ENCODE measurements around the gene PIGM. TPM values are rescaled to one million over a fixed set of nuclear protein-coding genes. Genes with fewer than 3 reads are reported as not detected.
A peak's percentile ranks its signal among the peaks of the same experiment; 100 is the strongest.

Gene PIGM
- total RNA-seq, 1 donor from 2014 or later = 6.5 TPM

- Mint-ChIP-seq H3K9me3 (ENCODE audit: low read depth) (no peaks in the 10 kb centered on the region), H3K27me3 (ENCODE audit: low read depth) (peaks cover 56% of the 10 kb centered on the region), H3K4me3 (ENCODE audit: unreplicated experiment) (no peak overlapping the region), H3K36me3 (ENCODE audit: low read depth) (no peaks in the 10 kb centered on the region), H3K27ac (ENCODE audit: unreplicated experiment) (no peak overlapping the region), H3K4me1 (ENCODE audit: low read depth) (no peaks in the 10 kb centered on the region)
- TF ChIP-seq, protein P1, sequence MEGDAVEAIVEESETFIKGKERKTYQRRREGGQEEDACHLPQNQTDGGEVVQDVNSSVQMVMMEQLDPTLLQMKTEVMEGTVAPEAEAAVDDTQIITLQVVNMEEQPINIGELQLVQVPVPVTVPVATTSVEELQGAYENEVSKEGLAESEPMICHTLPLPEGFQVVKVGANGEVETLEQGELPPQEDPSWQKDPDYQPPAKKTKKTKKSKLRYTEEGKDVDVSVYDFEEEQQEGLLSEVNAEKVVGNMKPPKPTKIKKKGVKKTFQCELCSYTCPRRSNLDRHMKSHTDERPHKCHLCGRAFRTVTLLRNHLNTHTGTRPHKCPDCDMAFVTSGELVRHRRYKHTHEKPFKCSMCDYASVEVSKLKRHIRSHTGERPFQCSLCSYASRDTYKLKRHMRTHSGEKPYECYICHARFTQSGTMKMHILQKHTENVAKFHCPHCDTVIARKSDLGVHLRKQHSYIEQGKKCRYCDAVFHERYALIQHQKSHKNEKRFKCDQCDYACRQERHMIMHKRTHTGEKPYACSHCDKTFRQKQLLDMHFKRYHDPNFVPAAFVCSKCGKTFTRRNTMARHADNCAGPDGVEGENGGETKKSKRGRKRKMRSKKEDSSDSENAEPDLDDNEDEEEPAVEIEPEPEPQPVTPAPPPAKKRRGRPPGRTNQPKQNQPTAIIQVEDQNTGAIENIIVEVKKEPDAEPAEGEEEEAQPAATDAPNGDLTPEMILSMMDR (IDR thresholded peaks at IDR 0.05) = no peak
- DNase-seq (ENCODE audit: low spot score) = no peak
Observed at GRCh38 chr1:160011781-160012180, 20.0 kb downstream of the PIGM start.

DNA sequence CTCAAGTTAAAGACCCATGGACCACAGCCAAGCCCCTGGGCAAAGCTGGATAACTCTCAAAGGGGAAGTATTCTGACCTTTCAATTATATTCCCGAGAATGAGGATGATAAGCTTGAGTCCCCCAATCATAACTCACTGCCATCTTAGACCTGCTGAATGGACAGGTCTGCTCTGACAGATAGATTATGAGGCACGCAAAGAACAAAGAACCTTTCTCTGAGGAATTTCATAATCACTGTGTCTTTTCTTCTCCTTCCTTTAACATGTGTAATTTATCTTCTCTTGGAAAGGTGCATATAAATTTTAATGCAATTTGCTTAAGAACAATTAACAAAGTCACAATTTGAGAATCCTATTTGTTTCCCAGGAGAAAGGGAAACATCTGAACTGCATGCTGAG, 22.0 kb downstream of the PIGM start:
- TF ChIP-seq, protein P1 (IDR thresholded peaks at IDR 0.05) = no peak
- no peak for DNase-seq (ENCODE audit: low spot score)
- Mint-ChIP-seq H3K36me3 (ENCODE audit: low read depth) (no peaks in the 10 kb centered on the region), H3K9me3 (ENCODE audit: low read depth) (no peaks in the 10 kb centered on the region), H3K27ac (ENCODE audit: unreplicated experiment) (no peak overlapping the region), H3K4me3 (ENCODE audit: unreplicated experiment) (no peak overlapping the region), H3K27me3 (ENCODE audit: low read depth) (peaks cover 52% of the 10 kb centered on the region), H3K4me1 (ENCODE audit: low read depth) (no peaks in the 10 kb centered on the region)

DNA sequence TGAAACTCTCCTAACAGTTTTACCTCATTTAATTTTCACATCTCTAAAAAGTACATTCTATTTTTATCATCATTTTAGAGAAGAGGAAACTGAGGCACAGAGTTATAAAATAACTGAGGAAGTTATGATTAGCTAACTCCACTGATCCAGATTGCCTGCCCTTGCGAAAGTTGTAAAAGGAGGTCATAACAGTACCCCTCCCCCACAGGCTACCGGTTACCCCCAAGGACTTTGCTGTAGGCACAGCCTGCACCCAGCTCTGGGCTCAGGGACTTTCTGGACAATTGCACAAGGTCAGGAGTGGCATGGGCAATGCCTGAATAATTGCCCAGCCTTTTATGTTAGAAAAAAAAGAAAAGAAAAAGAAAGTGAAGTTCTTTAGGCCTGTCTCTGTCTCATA, 22.7 kb downstream of the PIGM start:
- Mint-ChIP-seq H3K4me3 (ENCODE audit: unreplicated experiment) (no peak overlapping the region), H3K4me1 (ENCODE audit: low read depth) (no peaks in the 10 kb centered on the region), H3K27me3 (ENCODE audit: low read depth) (peaks cover 51% of the 10 kb centered on the region), H3K9me3 (ENCODE audit: low read depth) (no peaks in the 10 kb centered on the region), H3K36me3 (ENCODE audit: low read depth) (no peaks in the 10 kb centered on the region), H3K27ac (ENCODE audit: unreplicated experiment) (no peak overlapping the region)
- DNase-seq (ENCODE audit: low spot score) = no peak
- TF ChIP-seq, protein P1 (IDR thresholded peaks at IDR 0.05) = no peak

- H3K4me3 Mint-ChIP-seq (ENCODE audit: unreplicated experiment) = no peak overlapping the region
- no peak overlapping the region for H3K27ac Mint-ChIP-seq (ENCODE audit: unreplicated experiment)
- peaks cover 42% of the 10 kb centered on the region for H3K27me3 Mint-ChIP-seq (ENCODE audit: low read depth)
- no peaks in the 10 kb centered on the region for H3K4me1 Mint-ChIP-seq (ENCODE audit: low read depth)
- TF ChIP-seq, protein P1 (IDR thresholded peaks at IDR 0.05) = peak; percentile 91
- DNase-seq (ENCODE audit: low spot score) = no peak
- H3K9me3 Mint-ChIP-seq (ENCODE audit: low read depth) = no peaks in the 10 kb centered on the region
- H3K36me3 Mint-ChIP-seq (ENCODE audit: low read depth) = no peaks in the 10 kb centered on the region
Observed at GRCh38 chr1:160007577-160008200, 24.1 kb downstream of the PIGM start.

GRCh38 chr1:160006312-160006940, 25.4 kb downstream of the PIGM start:
- no peaks in the 10 kb centered on the region for H3K4me1 Mint-ChIP-seq (ENCODE audit: low read depth)
- no peak overlapping the region for H3K4me3 Mint-ChIP-seq (ENCODE audit: unreplicated experiment)
- H3K27ac Mint-ChIP-seq (ENCODE audit: unreplicated experiment) = no peak overlapping the region
- TF ChIP-seq, protein P1 (IDR thresholded peaks at IDR 0.05) = peak; percentile 93
- no peaks in the 10 kb centered on the region for H3K9me3 Mint-ChIP-seq (ENCODE audit: low read depth)
- DNase-seq (ENCODE audit: low spot score) = no peak
- H3K36me3 Mint-ChIP-seq (ENCODE audit: low read depth) = no peaks in the 10 kb centered on the region
- peaks cover 39% of the 10 kb centered on the region for H3K27me3 Mint-ChIP-seq (ENCODE audit: low read depth)
